HepG2 (cell line): Measurements from ENCODE around the gene UTF1. TPM values are rescaled to one million over a fixed set of nuclear protein-coding genes. Genes with fewer than 3 reads are reported as not detected.

Experiments
- ATAC-seq: fragments of 200-7000 bp; cut with Tn5 transposase; 3 replicates; pipeline ENCODE4 v1.9.1; 2020; ENCODE audit warnings: mild to moderate bottlenecking, moderate library complexity
- BruUV-seq: library from RNA; stranded (reverse); fragments of 400-500 nt; replicated peaks from 2 replicates; lab custom pipeline; 2021; lab: Mats Ljungman, UMichigan
- CTCF ChIA-PET: fragments of 300-600 bp; formaldehyde crosslinking; extraction: SDS; loops from one replicate; lab custom pipeline; 2021; ENCODE audit warnings: low total read pairs, inconsistent platforms, low intra/inter-chr PET ratio; lab: Yijun Ruan, JAX
- POLR2A ChIA-PET: fragments of 350-600 bp; sonication (Branson Sonifier 250); formaldehyde crosslinking; loops from one replicate; lab custom pipeline; 2020; ENCODE audit warnings: antibody characterized with exemption, inconsistent platforms; lab: Yijun Ruan, JAX
- DNase-seq: peaks from one replicate; pipeline ENCODE4 v3.0.0-alpha.2; 2015; ENCODE audit warnings: low spot score
- FAIRE-seq: peaks from 3 replicates; lab custom pipeline; 2011; peaks lifted over from hg19 to GRCh38; lab: Jason Lieb, UNC
- H2AFZ ChIP-seq: one replicate; pipeline ENCODE4 v1.6.1; 2011; ENCODE audit warnings: low read length, inconsistent platforms
- H3K27ac ChIP-seq: fragments of 300-600 bp; 3 replicates; pipeline ENCODE4 v1.8.0; 2011; ENCODE audit warnings: mixed run types, mild to moderate bottlenecking, mixed read lengths, low read length, inconsistent platforms; ENCODE audit not compliant: insufficient read depth; ENCODE audit errors: extremely low read length
- H3K27me3 ChIP-seq, 2 experiments: fragments of 200-600 bp in 1 of 2; 2 replicates in 1 of 2; 3 replicates in 1 of 2; pipeline versions ENCODE4 v1.6.0 to v1.8.0; 2011; ENCODE audit warnings: low read length in 2 of 2, mild to moderate bottlenecking in 2 of 2, moderate library complexity in 2 of 2, inconsistent platforms in 1 of 2; ENCODE audit not compliant: insufficient read depth in 2 of 2, control insufficient read depth in 1 of 2
- H3K36me3 ChIP-seq, 2 experiments: fragments of 200-600 bp in 1 of 2; replicated peaks in 1 of 2; 2 replicates in 1 of 2; 3 replicates in 1 of 2; pipeline versions ENCODE4 v1.5.1 to v1.8.0; 2011; ENCODE audit warnings: low read length in 2 of 2, inconsistent platforms in 1 of 2; ENCODE audit not compliant: insufficient read depth in 2 of 2, control insufficient read depth in 1 of 2
- H3K4me1 ChIP-seq: 2 replicates; pipeline ENCODE4 v1.5.1; 2012; ENCODE audit warnings: low read length, inconsistent platforms; ENCODE audit not compliant: insufficient read depth
- H3K4me2 ChIP-seq: 2 replicates; pipeline ENCODE4 v1.6.0; 2011; ENCODE audit warnings: low read depth, low read length, inconsistent platforms
- H3K4me3 ChIP-seq, 3 experiments: fragments of 200-600 bp in 1 of 3; sonication (generic), shearing (Covaris generic) in 1 of 3; replicated peaks in 1 of 3; 2 replicates each; pipeline ENCODE4 v1.5.1; 2011 to 2016; ENCODE audit warnings: low read length in 3 of 3, inconsistent platforms in 2 of 3, low read depth in 2 of 3, mild to moderate bottlenecking in 2 of 3, control low read depth in 1 of 3, mixed read lengths in 1 of 3; ENCODE audit not compliant: insufficient read depth in 1 of 3
- H3K79me2 ChIP-seq: one replicate; pipeline ENCODE4 v1.6.1; 2011; ENCODE audit warnings: low read length, inconsistent platforms; ENCODE audit not compliant: insufficient read depth
- H3K9ac ChIP-seq: 2 replicates; pipeline ENCODE4 v1.6.0; 2011; ENCODE audit warnings: mild to moderate bottlenecking, low read depth, low read length, inconsistent platforms; ENCODE audit not compliant: insufficient read depth
- H3K9me3 ChIP-seq: 2 replicates; pipeline ENCODE4 v1.5.1; 2012; ENCODE audit warnings: mild to moderate bottlenecking, low read length
- H4K20me1 ChIP-seq: 2 replicates; pipeline ENCODE4 v1.6.0; 2011; ENCODE audit warnings: inconsistent platforms, mild to moderate bottlenecking, low read length, moderate library complexity; ENCODE audit not compliant: insufficient read depth
- ARID3A ChIP-seq: IDR thresholded peaks from 2 replicates; pipeline ENCODE4 v1.6.1; 2012; ENCODE audit warnings: low read depth, low read length, improper control_type of control experiment
- DBP ChIP-seq: sonication (generic); formaldehyde crosslinking; IDR thresholded peaks from 2 replicates; pipeline ENCODE4 v1.4.0; 2020; ENCODE audit warnings: missing genetic modification reagents; ENCODE audit errors: not compliant biosample characterization
- FIP1L1 ChIP-seq: fragments of 200-400 bp; formaldehyde crosslinking; IDR thresholded peaks from 2 replicates; pipeline ENCODE4 v1.6.1; 2018; ENCODE audit warnings: low read depth, mild to moderate bottlenecking, low read length, moderate library complexity, borderline replicate concordance; ENCODE audit not compliant: insufficient read depth
- HOXA7 ChIP-seq: sonication (generic); formaldehyde crosslinking; IDR thresholded peaks from 2 replicates; pipeline ENCODE4 v1.8.1; 2022; ENCODE audit warnings: mild to moderate bottlenecking, missing genetic modification reagents, moderate library complexity
- KMT2B ChIP-seq: IDR thresholded peaks from 2 replicates; pipeline ENCODE4 v1.6.1; 2016; ENCODE audit warnings: missing genetic modification reagents, missing compliant biosample characterization
- MAFF ChIP-seq: IDR thresholded peaks from 2 replicates; pipeline ENCODE4 v1.6.1; 2011; ENCODE audit warnings: low read depth, low read length, improper control_type of control experiment
- MED1 ChIP-seq: sonication (generic); formaldehyde crosslinking; IDR thresholded peaks from 2 replicates; pipeline ENCODE4 v1.4.0; 2020; ENCODE audit warnings: missing genetic modification reagents
- RFXAP ChIP-seq: sonication (generic); formaldehyde crosslinking; IDR thresholded peaks from 2 replicates; pipeline ENCODE4 v1.4.0; 2020; ENCODE audit warnings: missing genetic modification reagents, borderline replicate concordance
- RORA ChIP-seq: sonication (generic); formaldehyde crosslinking; IDR thresholded peaks from 2 replicates; pipeline ENCODE4 v1.5.0; 2020; ENCODE audit warnings: mild to moderate bottlenecking, missing genetic modification reagents, moderate library complexity
- SOX5 ChIP-seq: IDR thresholded peaks from 2 replicates; pipeline ENCODE4 v1.6.1; 2016; ENCODE audit warnings: borderline replicate concordance
- TEF ChIP-seq: sonication (generic); formaldehyde crosslinking; IDR thresholded peaks from 2 replicates; pipeline ENCODE4 v1.5.0; 2020; ENCODE audit warnings: missing genetic modification reagents
- ZKSCAN8 ChIP-seq: IDR thresholded peaks from 2 replicates; pipeline ENCODE4 v1.6.1; 2016; ENCODE audit warnings: borderline replicate concordance, missing genetic modification reagents, missing compliant biosample characterization
- ZNF503 ChIP-seq: sonication (generic); formaldehyde crosslinking; IDR thresholded peaks from 2 replicates; pipeline ENCODE4 v1.4.0; 2020; ENCODE audit warnings: missing genetic modification reagents
- ZNF513 ChIP-seq: sonication (generic); formaldehyde crosslinking; conservative IDR thresholded peaks from 2 replicates; pipeline ENCODE4 v1.5.0; 2020; ENCODE audit warnings: missing genetic modification reagents
- ZNF607 ChIP-seq: sonication (generic); formaldehyde crosslinking; IDR thresholded peaks from 2 replicates; pipeline ENCODE4 v1.5.1; 2020; ENCODE audit warnings: missing genetic modification reagents, mild to moderate bottlenecking, borderline replicate concordance
- ZNF724P ChIP-seq: sonication (generic); formaldehyde crosslinking; IDR thresholded peaks from 2 replicates; pipeline ENCODE4 v1.8.0; 2022; ENCODE audit warnings: missing genetic modification reagents, borderline replicate concordance
- ZNF775 ChIP-seq: sonication (generic); formaldehyde crosslinking; IDR thresholded peaks from 2 replicates; pipeline ENCODE4 v1.4.0; 2020; ENCODE audit warnings: missing genetic modification reagents, mild to moderate bottlenecking, moderate library complexity, borderline replicate concordance
- WGBS: methylation state at CpG from one replicate; pipeline ENCODE4 v1.1.6; 2017; ENCODE audit warnings: low lambda C conversion rate; 5-methylcytosine and 5-hydroxymethylcytosine counted together
- in situ Hi-C: cut with HindIII; loops from 2 replicates; pipeline ENCODE4 v1.10.0; 2017; ENCODE audit warnings: low pct_unique_long_range_greater_than_20kb; ENCODE audit not compliant: extremely low pct_ligation_motif_present
- intact Hi-C: fragments of 100-400 bp; cut with micrococcal nuclease; formaldehyde crosslinking; loops from one replicate; pipeline ENCODE4 v1.10.0; 2022; ENCODE audit not compliant: unreplicated experiment
- polyA plus RNA-seq, 8 experiments: library from polyadenylated mRNA; depleted of rRNA in 3 of 8; stranded (reverse) in 7 of 8; unstranded in 1 of 8; fragments of >200 nt; fragmentation: Illumina TruSeq in 4 of 8; extraction: Trizol in 4 of 8; gene quantifications; 2 replicates each; pipeline versions ENCODE4 v1.2.1 to v1.2.3, GENCODE V29; 2011 to 2016; ENCODE audit warnings: low read depth in 4 of 8, missing spikeins in 1 of 8, mixed read lengths in 1 of 8; ENCODE audit not compliant: insufficient read depth in 1 of 8
- total RNA-seq, 5 experiments: library from RNA; depleted of rRNA; stranded (reverse); fragments of >200 nt; fragmentation: Illumina TruSeq; extraction: Trizol; gene quantifications; 2 replicates each; pipeline ENCODE4 v1.2.3, GENCODE V29; 2016; ENCODE audit warnings: low read depth in 1 of 5

Gene UTF1
- total and polyA plus RNA-seq, 2 of the 13 experiments (the other 11 are each of a cell fraction or from before 2014, with no cell fraction given): not detected

- H3K79me2 ChIP-seq: no peaks in the 10 kb centered on the region
- no peak overlapping the region for H3K27ac ChIP-seq
- H3K36me3 ChIP-seq: no peaks in the 10 kb centered on the region
- WGBS: 39% methylated on average over 16 of the region's 18 CpGs
- in situ Hi-C loops: no loop called here
- BruUV-seq: no TSS peak
- no peak overlapping the region for H3K9ac ChIP-seq
- intact Hi-C loops: no loop called here
- H3K9me3 ChIP-seq: no peaks in the 10 kb centered on the region
- H4K20me1 ChIP-seq: no peaks in the 10 kb centered on the region
- ChIA-PET POLR2A (no interaction called here), CTCF (no interaction called here)
- FAIRE-seq (no peak), DNase-seq (no peak), ATAC-seq (no peak)
- no peaks in the 10 kb centered on the region for H3K4me1 ChIP-seq
- no peak overlapping the region for H3K4me3 ChIP-seq
- H2AFZ ChIP-seq: no peak overlapping the region
- no peak overlapping the region for H3K4me2 ChIP-seq
- TF ChIP-seq ZNF513 (CRISPR knock-in tag): no peak
- no peak for TF ChIP-seq RORA (CRISPR knock-in tag)
- no peak for TF ChIP-seq MAFF
- no peak for TF ChIP-seq TEF (CRISPR knock-in tag)
- TF ChIP-seq FIP1L1: no peak
- TF ChIP-seq ZKSCAN8 (CRISPR knock-in tag): no peak
- TF ChIP-seq DBP (CRISPR knock-in tag): no peak
- TF ChIP-seq ZNF775 (CRISPR knock-in tag): no peak
- TF ChIP-seq RFXAP: no peak
- TF ChIP-seq MED1 (CRISPR knock-in tag): no peak
- no peak for TF ChIP-seq ZNF503 (CRISPR knock-in tag)
- no peak for TF ChIP-seq ZNF607 (CRISPR knock-in tag)
- no peak for TF ChIP-seq SOX5 (CRISPR knock-in tag)
- no peak for TF ChIP-seq HOXA7 (CRISPR knock-in tag)
- TF ChIP-seq KMT2B: no peak
- no peak for TF ChIP-seq ARID3A
- no peak for TF ChIP-seq ZNF724P
- peaks cover 16 to 63% of the 10 kb centered on the region in 2 experiments; a peak in 4 of 5 replicates for H3K27me3 ChIP-seq
Measured at GRCh38 chr10:133208466-133208865, 21.6 kb upstream of the UTF1 start.
